B cell (primary cell): ENCODE measurements around the gene BHLHE41. TPM values are rescaled to one million over a fixed set of nuclear protein-coding genes. Genes with fewer than 3 reads are reported as not detected.

Experiments used
- ATAC-seq: fragments of 200-7000 bp; cut with Tn5 transposase; one replicate; pipeline ENCODE4 v1.10.0; 2021; ENCODE audit warnings: low read depth, mild to moderate bottlenecking, moderate number of reproducible peaks, moderate library complexity
- CTCF ChIA-PET: fragments of 350-600 bp; sonication (Branson Sonifier 250); formaldehyde crosslinking; loops from one replicate; lab custom pipeline; 2021; ENCODE audit warnings: antibody characterized with exemption, inconsistent platforms; lab: Charles Lee
- POLR2A ChIA-PET: fragments of 350-600 bp; sonication (Branson Sonifier 250); formaldehyde crosslinking; loops from one replicate; lab custom pipeline; 2021; ENCODE audit warnings: antibody characterized with exemption; lab: Charles Lee
- DNase-seq: peaks from one replicate; pipeline ENCODE4 v3.0.0; 2013
- H2AFZ ChIP-seq: 2 replicates; pipeline ENCODE4 v1.6.1; 2012; ENCODE audit warnings: mild to moderate bottlenecking, low read depth, low read length; ENCODE audit not compliant: insufficient read depth, poor library complexity, severe bottlenecking
- H3K27ac ChIP-seq, 2 donors: 1 replicate in 1 of 2; 2 replicates in 1 of 2; pipeline ENCODE4 v1.5.1; 2012 to 2013; ENCODE audit warnings: low read length in 2 of 2, mild to moderate bottlenecking in 2 of 2, moderate library complexity in 1 of 2
- H3K27me3 ChIP-seq, 4 experiments: fragments of 200-600 bp in 1 of 4; sonication (generic) in 1 of 4; replicated peaks in 1 of 4; 1 replicate in 2 of 4; 2 replicates in 2 of 4; pipeline versions ENCODE4 v1.6.1 to v1.7.0; 2013 to 2016; ENCODE audit warnings: low read length in 3 of 4, mild to moderate bottlenecking in 2 of 4, mixed read lengths in 1 of 4, moderate library complexity in 1 of 4; ENCODE audit not compliant: insufficient read depth in 4 of 4, control insufficient read depth in 3 of 4; ENCODE audit errors: control extremely low read depth in 1 of 4
- H3K36me3 ChIP-seq, 2 experiments: replicated peaks in 1 of 2; 1 replicate in 1 of 2; 2 replicates in 1 of 2; pipeline versions ENCODE4 v1.6.1 to v1.7.1; 2013; ENCODE audit warnings: low read length in 1 of 2; ENCODE audit not compliant: insufficient read depth in 2 of 2, control insufficient read depth in 1 of 2; ENCODE audit errors: control extremely low read depth in 1 of 2, extremely low read depth in 1 of 2
- H3K4me1 ChIP-seq, 2 donors: fragments of 200-600 bp in 1 of 2; sonication (generic) in 1 of 2; 1 replicate in 1 of 2; 2 replicates in 1 of 2; pipeline versions ENCODE4 v1.5.1 to v1.6.1; 2013 to 2017; ENCODE audit warnings: low read length in 2 of 2; ENCODE audit not compliant: control insufficient read depth in 2 of 2, insufficient read depth in 2 of 2
- H3K4me2 ChIP-seq: replicated peaks from 2 replicates; pipeline ENCODE3; 2012; ENCODE audit warnings: mild to moderate bottlenecking, low read depth, low read length; ENCODE audit not compliant: poor library complexity, severe bottlenecking
- H3K4me3 ChIP-seq, 5 experiments: fragments of 200-600 bp in 1 of 5; sonication (generic) in 1 of 5; 1 replicate in 3 of 5; 2 replicates in 2 of 5; pipeline versions ENCODE4 v1.5.1 to v1.7.0; 2011 to 2016; ENCODE audit warnings: low read length in 4 of 5, mild to moderate bottlenecking in 4 of 5, low read depth in 2 of 5, control low read depth in 1 of 5, moderate library complexity in 1 of 5; ENCODE audit not compliant: insufficient read depth in 1 of 5; ENCODE audit errors: control extremely low read depth in 1 of 5, extremely low read depth in 1 of 5
- H3K79me2 ChIP-seq: fragments of 200-600 bp; sonication (generic); one replicate; pipeline ENCODE4 v1.6.0; 2016; ENCODE audit warnings: low read length; ENCODE audit not compliant: control insufficient read depth, insufficient read depth
- H3K9ac ChIP-seq: fragments of 200-600 bp; sonication (generic); 2 replicates; pipeline ENCODE4 v1.6.1; 2017; ENCODE audit warnings: mild to moderate bottlenecking, low read length, moderate library complexity
- H3K9me3 ChIP-seq, 3 donors: one replicate each; pipeline versions ENCODE4 v1.6.1 to v1.7.1; 2013; ENCODE audit warnings: low read length in 2 of 3; ENCODE audit not compliant: control insufficient read depth in 2 of 3, insufficient read depth in 1 of 3; ENCODE audit errors: control extremely low read depth in 1 of 3
- H4K20me1 ChIP-seq: 2 replicates; pipeline ENCODE4 v1.6.0; 2012; ENCODE audit warnings: mild to moderate bottlenecking, low read length; ENCODE audit not compliant: insufficient read depth, control insufficient read depth, poor library complexity, severe bottlenecking
- H3K27ac Mint-ChIP-seq: one replicate; pipeline ENCODE4 v1.8.0; 2021; ENCODE audit warnings: mixed read lengths
- H3K27me3 Mint-ChIP-seq: one replicate; pipeline ENCODE4 v1.8.0; 2021; ENCODE audit warnings: mixed read lengths
- H3K4me1 Mint-ChIP-seq: one replicate; pipeline ENCODE4 v1.8.0; 2021; ENCODE audit warnings: mixed read lengths
- H3K4me3 Mint-ChIP-seq: one replicate; pipeline ENCODE4 v1.8.0; 2021; ENCODE audit warnings: mixed read lengths
- H3K9me3 Mint-ChIP-seq: one replicate; pipeline ENCODE4 v1.8.0; 2022; ENCODE audit warnings: mixed read lengths; ENCODE audit not compliant: insufficient read depth
- EZH2 ChIP-seq: IDR thresholded peaks from 2 replicates; pipeline ENCODE4 v1.6.1; 2012; ENCODE audit warnings: borderline replicate concordance, low read depth, mild to moderate bottlenecking, moderate library complexity, low read length; ENCODE audit not compliant: insufficient read depth, poor library complexity, severe bottlenecking
- WGBS: methylation state at CpG from one replicate; pipeline ENCODE4 v1.1.5; 2013; ENCODE audit warnings: missing lambda C conversion rate; ENCODE audit not compliant: insufficient coverage; 5-methylcytosine and 5-hydroxymethylcytosine counted together
- intact Hi-C: fragments of 100-400 bp; cut with micrococcal nuclease; formaldehyde crosslinking; loops from one replicate; pipeline ENCODE4 v1.10.0; 2022
- polyA plus RNA-seq: library from polyadenylated mRNA; depleted of rRNA; stranded (reverse); fragments of >200 nt; gene quantifications from 2 replicates; pipeline ENCODE4 v1.2.3, GENCODE V29; 2012
- total RNA-seq, 2 donors: library from RNA; stranded (reverse); fragments of 120-200 nt in 1 of 2; gene quantifications; 1 replicate in 1 of 2; 2 replicates in 1 of 2; pipeline versions ENCODE4 v1.2.3 to v1.2.4, GENCODE V29; 2013 to 2022
- TF ChIP-seq, protein P1 (sequence below): fragments of 200-600 bp; IDR thresholded peaks from one replicate; pipeline ENCODE4 v1.8.0; 2022; ENCODE audit warnings: antibody characterized with exemption, mild to moderate bottlenecking

Gene BHLHE41
- total and polyA plus RNA-seq, 2 donors (not counting 1 experiment from before 2014, with no cell fraction given): 12.0 to 57.2 TPM

DNA sequence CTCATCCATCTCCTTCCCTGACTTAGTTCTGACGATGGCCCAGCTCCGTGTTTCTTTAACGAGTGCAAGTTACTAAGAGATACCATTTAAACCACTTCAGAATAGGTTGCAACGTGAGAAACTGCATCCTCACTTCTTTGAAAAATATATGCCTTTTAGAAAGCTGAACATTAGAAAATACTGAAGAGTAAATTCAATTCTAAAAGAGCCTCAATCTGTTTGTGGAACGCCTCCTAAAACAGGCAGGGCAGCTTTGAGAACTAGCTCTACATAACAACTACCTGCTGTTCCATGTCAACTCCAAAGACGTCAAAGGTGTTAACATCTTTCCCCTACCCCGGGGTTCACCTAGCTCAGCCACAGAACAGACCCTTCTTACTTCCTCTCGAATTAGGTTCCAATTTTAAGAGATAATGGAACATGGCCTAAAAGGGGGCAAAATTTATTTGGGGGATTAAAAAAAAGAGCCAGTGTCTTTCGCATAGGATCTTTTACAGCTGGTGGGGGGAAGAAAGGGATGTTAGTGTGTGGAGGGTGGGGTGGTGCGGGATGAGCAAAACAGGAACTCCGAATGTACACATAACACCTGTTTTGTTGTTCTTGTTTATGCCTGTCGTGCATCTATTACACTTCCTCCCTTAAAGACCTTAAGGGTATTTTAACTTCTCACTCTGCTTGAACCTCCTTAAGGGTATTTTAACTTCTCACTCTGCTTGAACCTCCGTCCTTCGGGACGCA is 3.3 kb downstream of the BHLHE41 start:
- peaks cover 3% of the 10 kb centered on the region for H3K79me2 ChIP-seq
- Mint-ChIP-seq H3K4me3 (peak overlapping the region; percentile 85), H3K9me3 (no peaks in the 10 kb centered on the region), H3K4me1 (peaks cover 70% of the 10 kb centered on the region), H3K27me3 (no peaks in the 10 kb centered on the region), H3K27ac (peak overlapping the region; percentile 90)
- TF ChIP-seq, protein P1, sequence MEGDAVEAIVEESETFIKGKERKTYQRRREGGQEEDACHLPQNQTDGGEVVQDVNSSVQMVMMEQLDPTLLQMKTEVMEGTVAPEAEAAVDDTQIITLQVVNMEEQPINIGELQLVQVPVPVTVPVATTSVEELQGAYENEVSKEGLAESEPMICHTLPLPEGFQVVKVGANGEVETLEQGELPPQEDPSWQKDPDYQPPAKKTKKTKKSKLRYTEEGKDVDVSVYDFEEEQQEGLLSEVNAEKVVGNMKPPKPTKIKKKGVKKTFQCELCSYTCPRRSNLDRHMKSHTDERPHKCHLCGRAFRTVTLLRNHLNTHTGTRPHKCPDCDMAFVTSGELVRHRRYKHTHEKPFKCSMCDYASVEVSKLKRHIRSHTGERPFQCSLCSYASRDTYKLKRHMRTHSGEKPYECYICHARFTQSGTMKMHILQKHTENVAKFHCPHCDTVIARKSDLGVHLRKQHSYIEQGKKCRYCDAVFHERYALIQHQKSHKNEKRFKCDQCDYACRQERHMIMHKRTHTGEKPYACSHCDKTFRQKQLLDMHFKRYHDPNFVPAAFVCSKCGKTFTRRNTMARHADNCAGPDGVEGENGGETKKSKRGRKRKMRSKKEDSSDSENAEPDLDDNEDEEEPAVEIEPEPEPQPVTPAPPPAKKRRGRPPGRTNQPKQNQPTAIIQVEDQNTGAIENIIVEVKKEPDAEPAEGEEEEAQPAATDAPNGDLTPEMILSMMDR: no peak
- no peak for TF ChIP-seq EZH2
- peak overlapping the region; percentile 94 for H3K4me2 ChIP-seq
- H3K27ac ChIP-seq: peak overlapping the region; percentile 62 to 81
- CTCF ChIA-PET: interaction anchor here (0.6 to 6.5 kb wide), 23 partner anchors 8 to 764 kb away, joined by 3 to 72 read pairs (median 5); partner anchors contain the start of gene ITPR2
- H3K4me1 ChIP-seq: peaks cover 62 to 63% of the 10 kb centered on the region in 2 donors
- DNase-seq: peak; percentile 73
- intact Hi-C loops: loop anchor here (1.0 to 5.0 kb wide), 7 partner anchors 7 to 891 kb away; partner anchors contain the start of genes FGFR1OP2, INTS13, SSPN and TM7SF3
- H3K9me3 ChIP-seq: peaks cover 0 to 3% (median 0%) of the 10 kb centered on the region in 3 donors
- H3K36me3 ChIP-seq: no peaks in the 10 kb centered on the region
- no peak for ATAC-seq
- WGBS: 28% methylated on average over 8 of the region's 15 CpGs
- no peaks in the 10 kb centered on the region for H4K20me1 ChIP-seq
- POLR2A ChIA-PET: interaction anchor here (1.5 to 5.5 kb wide), 5 partner anchors 35 to 712 kb away, joined by 3 to 117 read pairs (median 7); partner anchors contain the start of genes ITPR2 and SSPN
- H3K9ac ChIP-seq: peak overlapping the region; percentile 80
- peak overlapping the region; percentile 78 for H2AFZ ChIP-seq
- peaks cover 0 to 14% (median 0%) of the 10 kb centered on the region in 4 experiments for H3K27me3 ChIP-seq
- peak overlapping the region in 4 of 5 experiments; percentile 39 to 87 (median 74) for H3K4me3 ChIP-seq
